OCI-LY3 (cell line): ENCODE data around the gene RTP5.

ENCODE experiments used
- CTCF ChIP-seq: fragments of 200-600, 300-600 bp; sonication (generic); IDR thresholded peaks from 2 replicates; pipeline ENCODE4 v1.5.1; 2014; ENCODE audit warnings: antibody characterized with exemption, low read length, low read depth
- EZH2phosphoT487 ChIP-seq: fragments of 200-600 bp; shearing (Covaris generic); IDR thresholded peaks from 2 replicates; pipeline ENCODE4 v1.6.1; 2018; ENCODE audit warnings: antibody characterized with exemption, mixed run types, low read depth

GRCh38 chr2:241894681-241895426, 25.3 kb downstream of the RTP5 start:
- no peak for TF ChIP-seq EZH2phosphoT487
- TF ChIP-seq CTCF = no peak
